K562 (cell line): ENCODE measurements around the gene SPTBN4. TPM values are rescaled to one million over a fixed set of nuclear protein-coding genes. Genes with fewer than 3 reads are reported as not detected.
A peak's percentile ranks its signal among the peaks of the same experiment; 100 is the strongest.

Source experiments
- CBX1 ChIP-seq: sonication (generic); IDR thresholded peaks from 2 replicates; pipeline ENCODE4 v1.6.1; 2016; ENCODE audit warnings: antibody characterized with exemption, low read depth, mild to moderate bottlenecking
- CHAMP1 ChIP-seq: fragments of 450-650 bp; IDR thresholded peaks from 2 replicates; pipeline ENCODE4 v1.6.1; 2016; ENCODE audit warnings: mild to moderate bottlenecking
- ETS2 ChIP-seq: IDR thresholded peaks from 2 replicates; pipeline ENCODE4 v1.6.1; 2016; ENCODE audit warnings: borderline replicate concordance, missing genetic modification characterization, mild to moderate bottlenecking, moderate library complexity, missing compliant biosample characterization; ENCODE audit not compliant: poor library complexity, severe bottlenecking
- FOXK2 ChIP-seq, 2 experiments: fragments of 450-650 bp; IDR thresholded peaks in 1 of 2; conservative IDR thresholded peaks in 1 of 2; 2 replicates each; pipeline ENCODE4 v1.6.1; 2016; ENCODE audit warnings: low read depth in 2 of 2, mild to moderate bottlenecking in 1 of 2
- HDAC1 ChIP-seq, 2 experiments: fragments of 450-650 bp; IDR thresholded peaks; 2 replicates each; pipeline ENCODE4 v1.6.1; 2016 to 2017; ENCODE audit warnings: inconsistent platforms in 1 of 2, mild to moderate bottlenecking in 1 of 2, moderate library complexity in 1 of 2
- HIVEP1 ChIP-seq: fragments of 250-450 bp; sonication (Bioruptor Pico); IDR thresholded peaks from 2 replicates; pipeline ENCODE4 v1.4.0; 2020; ENCODE audit warnings: mild to moderate bottlenecking
- HOXB6 ChIP-seq: fragments of 250-450 bp; sonication (Bioruptor Pico); IDR thresholded peaks from 2 replicates; pipeline ENCODE4 v1.5.1; 2022; ENCODE audit warnings: mild to moderate bottlenecking, borderline replicate concordance
- IRF2 ChIP-seq: sonication (generic); formaldehyde crosslinking; IDR thresholded peaks from 2 replicates; pipeline ENCODE4 v1.8.1; 2022; ENCODE audit warnings: mild to moderate bottlenecking, missing genetic modification reagents
- KAT2B ChIP-seq: IDR thresholded peaks from one replicate; pipeline ENCODE4 v1.6.1; 2012; ENCODE audit warnings: low read depth, mild to moderate bottlenecking, control low read depth, inconsistent platforms, low read length, moderate library complexity
- MEF2A ChIP-seq: IDR thresholded peaks from 2 replicates; pipeline ENCODE4 v1.6.1; 2011; ENCODE audit warnings: low read depth, mild to moderate bottlenecking, low read length, moderate library complexity; ENCODE audit not compliant: control insufficient read depth
- MIER1 ChIP-seq: fragments of 450-650 bp; IDR thresholded peaks from 2 replicates; pipeline ENCODE4 v1.6.1; 2016; ENCODE audit warnings: antibody characterized with exemption, mild to moderate bottlenecking, low read depth
- NFATC3 ChIP-seq: fragments of 450-650 bp; IDR thresholded peaks from 2 replicates; pipeline ENCODE4 v1.6.1; 2017; ENCODE audit warnings: mild to moderate bottlenecking
- NR4A1 ChIP-seq, 2 experiments: fragments of 250-450 bp in 1 of 2; fragments of 450-650 bp in 1 of 2; sonication (Bioruptor Pico) in 1 of 2; IDR thresholded peaks; 2 replicates each; pipeline versions ENCODE4 v1.4.0 to v1.6.1; 2016 to 2020; ENCODE audit warnings: mild to moderate bottlenecking in 2 of 2, missing compliant biosample characterization in 1 of 2, missing genetic modification characterization in 1 of 2, moderate library complexity in 1 of 2
- RBFOX2 ChIP-seq: fragments of 200-400 bp; formaldehyde crosslinking; IDR thresholded peaks from 2 replicates; pipeline ENCODE4 v1.6.1; 2017; ENCODE audit warnings: low read depth, mild to moderate bottlenecking, low read length, moderate library complexity
- RBM15 ChIP-seq: fragments of 200-400 bp; formaldehyde crosslinking; IDR thresholded peaks from 2 replicates; pipeline ENCODE4 v1.6.1; 2018; ENCODE audit warnings: mild to moderate bottlenecking, low read length, moderate library complexity; ENCODE audit not compliant: insufficient read depth
- TAF1 ChIP-seq: IDR thresholded peaks from 2 replicates; pipeline ENCODE4 v1.6.1; 2011; ENCODE audit warnings: mild to moderate bottlenecking, low read length, moderate library complexity; ENCODE audit not compliant: insufficient read depth, control insufficient read depth, severe bottlenecking; ENCODE audit errors: extremely low read depth
- U2AF2 ChIP-seq: fragments of 200-400 bp; formaldehyde crosslinking; optimal IDR thresholded peaks from 2 replicates; pipeline ENCODE3; 2017; ENCODE audit warnings: low read depth, mild to moderate bottlenecking, low read length
- ZBTB2 ChIP-seq: fragments of 450-650 bp; IDR thresholded peaks from 2 replicates; pipeline ENCODE4 v1.6.1; 2016; ENCODE audit warnings: antibody characterized with exemption
- ZBTB33 ChIP-seq: sonication (generic); formaldehyde crosslinking; IDR thresholded peaks from 2 replicates; pipeline ENCODE4 v1.8.1; 2023; ENCODE audit warnings: mild to moderate bottlenecking, missing genetic modification reagents
- ZNF3 ChIP-seq: fragments of 250-450 bp; sonication (Bioruptor Pico); IDR thresholded peaks from 2 replicates; pipeline ENCODE4 v1.5.0; 2021; ENCODE audit warnings: mild to moderate bottlenecking, moderate library complexity
- ZNF785 ChIP-seq: fragments of 250-450 bp; sonication (Bioruptor Pico); IDR thresholded peaks from 2 replicates; pipeline ENCODE4 v1.4.0; 2020; ENCODE audit warnings: mild to moderate bottlenecking
- polyA plus RNA-seq, 8 experiments: library from polyadenylated mRNA; depleted of rRNA in 4 of 8; stranded (reverse) in 5 of 8; unstranded in 3 of 8; fragments of >200 nt; fragmentation: Nextera tagmentation in 2 of 8; fragmentation: Illumina TruSeq in 1 of 8; extraction: Ambion mirVana in 2 of 8; extraction: Trizol in 1 of 8; gene quantifications; 2 replicates each; pipeline versions ENCODE4 v1.2.1 to v1.2.3, GENCODE V29; 2011 to 2014; ENCODE audit warnings: inconsistent platforms in 1 of 8, missing spikeins in 1 of 8
- total RNA-seq, 7 experiments: library from RNA; depleted of rRNA in 6 of 7; stranded (reverse); fragments of >200 nt in 6 of 7; fragmentation: Illumina TruSeq in 2 of 7; extraction: Trizol in 2 of 7; gene quantifications; 2 replicates each; pipeline versions ENCODE4 v1.2.1 to v1.2.3, GENCODE V29; 2011 to 2021; ENCODE audit warnings: low replicate concordance in 1 of 7

SPTBN4 gene
- total and polyA plus RNA-seq, 9 of the 15 experiments (the other 6 are each of a cell fraction or from before 2014, with no cell fraction given), result 0.01 to 1.5 (median 0.86) TPM

- TF ChIP-seq IRF2 (CRISPR knock-in tag) (no peak), CBX1 (no peak), RBFOX2 (peak; percentile 54), ZBTB33 (CRISPR knock-in tag) (0 out of 2 replicates have a peak, but pooled peaks have one; percentile 42), ZNF785 (CRISPR knock-in tag) (no peak), HOXB6 (CRISPR knock-in tag) (no peak), FOXK2 (conservative IDR thresholded peaks at IDR 0.05 in 1 of 2, IDR thresholded peaks at IDR 0.05 in 1 of 2; ENCODE audit: low read depth in 2 of 2) (peak in 1 of 2 experiments; percentile 99; a peak in 2 of 4 replicates), ZBTB2 (peak; percentile 41; the same call in 1 of the 2 replicates), KAT2B (no peak), MEF2A (no peak), HIVEP1 (CRISPR knock-in tag) (no peak), ETS2 (no peak), TAF1 (peak; percentile 28), NFATC3 (no peak), HDAC1 (IDR thresholded peaks at IDR 0.05) (peak in 1 of 2 experiments; percentile 56; a peak in 2 of 4 replicates), U2AF2 (no peak), RBM15 (no peak), CHAMP1 (no peak), NR4A1 (CRISPR knock-in tag; IDR thresholded peaks at IDR 0.05) (no peak; the same call in 1 of the 2 replicates), NR4A1 (tag; IDR thresholded peaks at IDR 0.05) (no peak), ZNF3 (CRISPR knock-in tag) (no peak), MIER1 (no peak)
Observed at GRCh38 chr19:40598121-40598917, 131.5 kb downstream of the SPTBN4 start (continued).
